H1 (cell line): ENCODE data around the gene RFK. TPM values are rescaled to one million over a fixed set of nuclear protein-coding genes. Genes with fewer than 3 reads are reported as not detected.

Source experiments
- CTCF ChIA-PET: fragments of 300-600 bp; sonication (Branson Sonifier 250); formaldehyde crosslinking; loops from one replicate; lab custom pipeline; 2021; ENCODE audit not compliant: partially characterized antibody; lab: Charles Lee
- POLR2A ChIA-PET: fragments of 300-600 bp; sonication (Branson Sonifier 250); formaldehyde crosslinking; loops from one replicate; lab custom pipeline; 2021; ENCODE audit warnings: inconsistent platforms; ENCODE audit not compliant: partially characterized antibody; lab: Charles Lee
- DNase-seq, 2 experiments: peaks; one replicate each; pipeline versions ENCODE4 v3.0.0 to v3.0.0-alpha.2; 2010 to 2022; ENCODE audit warnings: low spot score in 2 of 2, low read depth in 1 of 2, mixed read lengths in 1 of 2
- FAIRE-seq: peaks from 2 replicates; lab custom pipeline; 2011; peaks lifted over from hg19 to GRCh38; lab: Jason Lieb, UNC
- H2AFZ ChIP-seq: 2 replicates; pipeline ENCODE4 v1.8.1; 2012; ENCODE audit warnings: low read length, inconsistent platforms
- H2AK5ac ChIP-seq: 2 replicates; pipeline ENCODE4 v1.6.1; 2013; ENCODE audit warnings: low read depth, low read length
- H2BK120ac ChIP-seq: replicated peaks from 2 replicates; pipeline ENCODE3; 2013; ENCODE audit warnings: low read depth, low read length, inconsistent platforms
- H2BK12ac ChIP-seq: 2 replicates; pipeline ENCODE4 v1.6.1; 2013; ENCODE audit warnings: low read depth, low read length
- H2BK15ac ChIP-seq: 2 replicates; pipeline ENCODE4 v1.6.1; 2013; ENCODE audit warnings: low read length
- H2BK20ac ChIP-seq: 2 replicates; pipeline ENCODE4 v1.6.1; 2013; ENCODE audit warnings: low read length
- H2BK5ac ChIP-seq: 2 replicates; pipeline ENCODE4 v1.6.1; 2013; ENCODE audit warnings: low read depth, low read length
- H3K14ac ChIP-seq: 2 replicates; pipeline ENCODE4 v1.6.1; 2013; ENCODE audit warnings: inconsistent platforms; ENCODE audit not compliant: insufficient read length
- H3K18ac ChIP-seq: 2 replicates; pipeline ENCODE4 v1.6.1; 2013; ENCODE audit warnings: low read length; ENCODE audit errors: extremely low read depth
- H3K23ac ChIP-seq: 2 replicates; pipeline ENCODE4 v1.6.1; 2013; ENCODE audit warnings: inconsistent platforms; ENCODE audit not compliant: insufficient read length
- H3K23me2 ChIP-seq: 2 replicates; pipeline ENCODE4 v1.6.1; 2013; ENCODE audit warnings: low read depth, low read length
- H3K27ac ChIP-seq: 2 replicates; pipeline ENCODE4 v1.6.1; 2011; ENCODE audit warnings: low read depth, low read length, inconsistent platforms
- H3K27me3 ChIP-seq, 4 experiments: replicated peaks in 1 of 4; 1 replicate in 1 of 4; 2 replicates in 3 of 4; pipeline versions ENCODE4 v1.6.1 to v1.8.1; 2011 to 2013; ENCODE audit warnings: low read length in 3 of 4, mild to moderate bottlenecking in 3 of 4, inconsistent platforms in 2 of 4, mixed read lengths in 2 of 4, moderate library complexity in 1 of 4; ENCODE audit not compliant: control insufficient read depth in 3 of 4, insufficient read depth in 3 of 4; ENCODE audit errors: extremely low read depth in 1 of 4
- H3K36me3 ChIP-seq, 4 experiments: 2 replicates each; pipeline versions ENCODE4 v1.6.1 to v1.8.1; 2011 to 2013; ENCODE audit warnings: mild to moderate bottlenecking in 4 of 4, low read length in 3 of 4, moderate library complexity in 2 of 4, control low read depth in 1 of 4, inconsistent platforms in 1 of 4; ENCODE audit not compliant: insufficient read depth in 4 of 4, control insufficient read depth in 2 of 4
- H3K4ac ChIP-seq: replicated peaks from 2 replicates; pipeline ENCODE3; 2013; ENCODE audit warnings: low read length, low read depth, mixed read lengths, inconsistent platforms; ENCODE audit not compliant: insufficient read length
- H3K4me1 ChIP-seq, 4 experiments: replicated peaks in 1 of 4; 1 replicate in 1 of 4; 2 replicates in 3 of 4; pipeline versions ENCODE4 v1.6.1 to v1.8.1; 2011 to 2013; ENCODE audit warnings: low read length in 3 of 4, inconsistent platforms in 2 of 4, mixed read lengths in 1 of 4; ENCODE audit not compliant: insufficient read depth in 4 of 4, control insufficient read depth in 3 of 4
- H3K4me2 ChIP-seq, 2 experiments: 2 replicates each; pipeline versions ENCODE4 v1.6.1 to v1.8.1; 2011 to 2013; ENCODE audit warnings: low read depth in 2 of 2, low read length in 2 of 2, control low read depth in 1 of 2, inconsistent platforms in 1 of 2, mild to moderate bottlenecking in 1 of 2; ENCODE audit not compliant: insufficient read depth in 1 of 2
- H3K4me3 ChIP-seq, 4 experiments: fragments of 200-600, 300-600 bp in 1 of 4; sonication (generic), shearing (Covaris generic), sonication (Bioruptor Twin) in 1 of 4; 2 replicates each; pipeline versions ENCODE4 v1.5.1 to v1.8.1; 2011 to 2016; ENCODE audit warnings: low read length in 4 of 4, low read depth in 3 of 4, control low read depth in 2 of 4, inconsistent platforms in 2 of 4, mild to moderate bottlenecking in 2 of 4, mixed read lengths in 1 of 4, moderate library complexity in 1 of 4; ENCODE audit not compliant: insufficient read depth in 2 of 4; ENCODE audit errors: extremely low read depth in 1 of 4
- H3K56ac ChIP-seq: replicated peaks from 2 replicates; pipeline ENCODE3; 2013; ENCODE audit warnings: low read depth, mild to moderate bottlenecking, mixed read lengths, low read length, inconsistent platforms; ENCODE audit not compliant: insufficient read length
- H3K79me1 ChIP-seq: 2 replicates; pipeline ENCODE4 v1.6.1; 2013; ENCODE audit warnings: low read depth, low read length, control low read depth
- H3K79me2 ChIP-seq, 2 experiments: 2 replicates each; pipeline versions ENCODE4 v1.6.1 to v1.8.1; 2012 to 2013; ENCODE audit warnings: low read length in 2 of 2, mild to moderate bottlenecking in 2 of 2, inconsistent platforms in 1 of 2; ENCODE audit not compliant: insufficient read depth in 2 of 2, control insufficient read depth in 1 of 2
- H3K9ac ChIP-seq, 4 experiments: replicated peaks in 1 of 4; 1 replicate in 1 of 4; 2 replicates in 3 of 4; pipeline versions ENCODE4 v1.6.1 to v1.8.1; 2011 to 2013; ENCODE audit warnings: low read depth in 3 of 4, low read length in 3 of 4, control low read depth in 2 of 4, mild to moderate bottlenecking in 2 of 4, moderate library complexity in 2 of 4, inconsistent platforms in 1 of 4; ENCODE audit errors: extremely low read depth in 1 of 4
- H3K9me3 ChIP-seq, 2 experiments: 2 replicates each; pipeline versions ENCODE4 v1.6.1 to v1.8.1; 2012 to 2013; ENCODE audit warnings: mild to moderate bottlenecking in 2 of 2, moderate library complexity in 2 of 2, control low read depth in 1 of 2, inconsistent platforms in 1 of 2, low read depth in 1 of 2, low read length in 1 of 2, mixed read lengths in 1 of 2; ENCODE audit not compliant: insufficient read depth in 2 of 2
- H4K20me1 ChIP-seq, 2 experiments: replicated peaks in 1 of 2; 2 replicates each; pipeline versions ENCODE3 to v1.8.1; 2011 to 2013; ENCODE audit warnings: inconsistent platforms in 2 of 2, low read length in 2 of 2, mild to moderate bottlenecking in 1 of 2; ENCODE audit not compliant: insufficient read depth in 2 of 2, control insufficient read depth in 1 of 2
- H4K5ac ChIP-seq: 2 replicates; pipeline ENCODE4 v1.6.1; 2013; ENCODE audit warnings: low read length, low read depth, mixed read lengths, inconsistent platforms; ENCODE audit not compliant: insufficient read length
- H4K8ac ChIP-seq: 2 replicates; pipeline ENCODE4 v1.8.0; 2013; ENCODE audit warnings: mild to moderate bottlenecking, moderate library complexity, low read length, inconsistent platforms; ENCODE audit not compliant: insufficient read depth; ENCODE audit errors: extremely low read depth
- H4K91ac ChIP-seq: replicated peaks from 2 replicates; pipeline ENCODE3; 2013; ENCODE audit warnings: low read length, mixed read lengths, inconsistent platforms; ENCODE audit not compliant: insufficient read length
- ASH2L ChIP-seq: fragments of 200-600, 300-600 bp; sonication (generic); IDR thresholded peaks from one replicate; pipeline ENCODE4 v1.7.1; 2017; ENCODE audit warnings: low read length
- ATF3 ChIP-seq: IDR thresholded peaks from 2 replicates; pipeline ENCODE4 v1.6.1; 2011; ENCODE audit warnings: low read depth, mild to moderate bottlenecking, low read length; ENCODE audit not compliant: insufficient read depth
- BRCA1 ChIP-seq: IDR thresholded peaks from 2 replicates; pipeline ENCODE4 v1.6.1; 2012; ENCODE audit warnings: low read depth, low read length, improper control_type of control experiment
- CBX5 ChIP-seq: fragments of 300-800, 300-1000 bp; sonication (generic); IDR thresholded peaks from 2 replicates; pipeline ENCODE4 v1.7.1; 2016; ENCODE audit warnings: antibody characterized with exemption, low read length, low read depth
- CBX8 ChIP-seq: fragments of 300-800, 300-1000 bp; sonication (generic); IDR thresholded peaks from 2 replicates; pipeline ENCODE4 v1.7.1; 2016; ENCODE audit warnings: low read depth, low read length, borderline replicate concordance
- CREB1 ChIP-seq: IDR thresholded peaks from 2 replicates; pipeline ENCODE4 v1.6.1; 2012; ENCODE audit warnings: inconsistent platforms
- EZH2 ChIP-seq: fragments of 200-600 bp; sonication (generic); IDR thresholded peaks from 2 replicates; pipeline ENCODE4 v1.7.1; 2012; ENCODE audit warnings: low read depth, mild to moderate bottlenecking, moderate library complexity, low read length, inconsistent platforms; ENCODE audit not compliant: severe bottlenecking
- KDM5A ChIP-seq: fragments of 200-600 bp; IDR thresholded peaks from 2 replicates; pipeline ENCODE4 v1.7.1; 2012; ENCODE audit warnings: mild to moderate bottlenecking, low read length, inconsistent platforms, mixed read lengths
- RAD21 ChIP-seq, 2 experiments: IDR thresholded peaks in 1 of 2; conservative IDR thresholded peaks in 1 of 2; 2 replicates each; pipeline ENCODE4 v1.6.1; 2011; ENCODE audit warnings: low read depth in 2 of 2, low read length in 2 of 2, improper control_type of control experiment in 1 of 2, inconsistent platforms in 1 of 2, mild to moderate bottlenecking in 1 of 2, moderate library complexity in 1 of 2
- RFX5 ChIP-seq: IDR thresholded peaks from 2 replicates; pipeline ENCODE4 v1.6.1; 2011; ENCODE audit warnings: low read depth, low read length, improper control_type of control experiment, borderline replicate concordance
- SIN3A ChIP-seq, 2 experiments: IDR thresholded peaks in 1 of 2; conservative IDR thresholded peaks in 1 of 2; 2 replicates each; pipeline ENCODE4 v1.6.1; 2011 to 2012; ENCODE audit warnings: low read length in 2 of 2, improper control_type of control experiment in 1 of 2, low read depth in 1 of 2, mild to moderate bottlenecking in 1 of 2
- SP1 ChIP-seq: IDR thresholded peaks from 2 replicates; pipeline ENCODE4 v1.6.1; 2011; ENCODE audit warnings: low read depth, low read length
- TAF7 ChIP-seq: optimal IDR thresholded peaks from 2 replicates; pipeline ENCODE3; 2011; ENCODE audit warnings: low read depth, mild to moderate bottlenecking, inconsistent platforms, low read length, moderate library complexity, borderline replicate concordance
- WGBS, 2 experiments: shearing (Covaris generic) in 1 of 2; methylation state at CpG; one replicate each; pipeline versions ENCODE4 v1.1.6 to v1.1.7; 2013 to 2015; ENCODE audit warnings: low lambda C conversion rate in 2 of 2, mixed read lengths in 2 of 2, inconsistent platforms in 1 of 2, low coverage in 1 of 2, missing lambda C conversion rate in 1 of 2; ENCODE audit not compliant: insufficient replicate concordance in 2 of 2, insufficient coverage in 1 of 2, insufficient read length in 1 of 2; ENCODE audit errors: extremely low coverage in 1 of 2, missing lambda C conversion rate in 1 of 2; 5-methylcytosine and 5-hydroxymethylcytosine counted together
- polyA plus RNA-seq, 7 experiments: library from polyadenylated mRNA; depleted of rRNA in 3 of 7; stranded (reverse) in 5 of 7; unstranded in 2 of 7; fragments of >200 nt in 5 of 7; fragments of 200-250 nt in 2 of 7; gene quantifications; 1 replicate in 5 of 7; 2 replicates in 1 of 7; 4 replicates in 1 of 7; pipeline versions ENCODE4 v1.2.1 to v1.2.3, GENCODE V29; 2011 to 2013; ENCODE audit warnings: missing spikeins in 2 of 7, mixed read lengths in 2 of 7
- total RNA-seq: library from RNA; stranded (reverse); fragmentation: NEBNext Ultra II Directional; extraction: Animal tissue kit (Norgen Biotek cat#: 25700); gene quantifications from 2 replicates; pipeline ENCODE4 v1.2.1, GENCODE V29; 2021

RFK gene
- total and polyA plus RNA-seq, 2 of the 8 experiments (the other 6 are each of a cell fraction or from before 2014, with no cell fraction given), result 4.3 to 10.6 TPM

- Histone ChIP-seq H3K4me1 (peaks cover 0 to 5% (median 0%) of the 10 kb centered on the region in 4 experiments; a peak in 5 of 7 replicates), H2AFZ (0 out of 2 replicates have a peak overlapping the region, but pooled peaks have one; percentile 18)
- no peak for DNase-seq
- no peak for TF ChIP-seq SP1
- TF ChIP-seq BRCA1, result no peak
- no peak for TF ChIP-seq RAD21 (IDR thresholded peaks at IDR 0.05 in 1 of 2, conservative IDR thresholded peaks at IDR 0.05 in 1 of 2; ENCODE audit: low read depth in 2 of 2, low read length in 2 of 2)
- TF ChIP-seq CBX5, result no peak
- TF ChIP-seq TAF7, result no peak
- no peak for TF ChIP-seq CBX8
- TF ChIP-seq ASH2L, result no peak
- no peak for TF ChIP-seq EZH2
- no peak for TF ChIP-seq SIN3A (conservative IDR thresholded peaks at IDR 0.05 in 1 of 2, IDR thresholded peaks at IDR 0.05 in 1 of 2; ENCODE audit: low read depth in 1 of 2, low read length in 2 of 2)
- TF ChIP-seq KDM5A, result no peak
- no peak for TF ChIP-seq ATF3
- TF ChIP-seq RFX5, result no peak
- no peak for TF ChIP-seq CREB1
Measured at GRCh38 chr9:76433406-76433805, 39.2 kb upstream of the RFK start.

More at GRCh38 chr9:76433406-76433805, 39.2 kb upstream of the RFK start:
- Histone ChIP-seq H3K36me3 (no peaks in the 10 kb centered on the region), H3K27me3 (no peaks in the 10 kb centered on the region), H2BK120ac (peak overlapping the region; percentile 22), H2BK5ac (no peak overlapping the region), H3K9me3 (no peaks in the 10 kb centered on the region), H3K9ac (no peak overlapping the region), H2BK15ac (no peak overlapping the region), H3K27ac (no peak overlapping the region), H3K79me2 (no peaks in the 10 kb centered on the region), H3K23ac (no peak overlapping the region), H3K23me2 (no peaks in the 10 kb centered on the region), H3K4me2 (no peak overlapping the region), H2AK5ac (no peak overlapping the region), H3K4ac (peak overlapping the region; percentile 69), H3K18ac (no peak overlapping the region), H3K4me3 (no peak overlapping the region), H4K8ac (no peak overlapping the region; the same call in 1 of the 2 replicates), H2BK12ac (peak overlapping the region; percentile 41; the same call in 1 of the 2 replicates), H4K20me1 (no peaks in the 10 kb centered on the region), H3K14ac (no peak overlapping the region), H3K56ac (no peak overlapping the region), H3K79me1 (no peaks in the 10 kb centered on the region), H4K5ac (peak overlapping the region; percentile 44), H4K91ac (peak overlapping the region; percentile 89), H2BK20ac (no peak overlapping the region)
- POLR2A ChIA-PET, result no interaction called here
- CTCF ChIA-PET, result interaction anchor here (0.7 to 4.1 kb wide), 4 partner anchors 13 to 32 kb away, joined by 3 to 23 read pairs (median 3); no protein-coding TSS in a partner anchor
- 85% methylated on average over 5 of the region's 5 CpGs; no CpG with 5 or more reads in 1 of the 2 experiments for WGBS, 2 experiments
- no peak for FAIRE-seq
